Left ventricle myocardium inferior (tissue), 1 donor: ENCODE results near the gene ZCCHC7. TPM values are rescaled to one million over a fixed set of nuclear protein-coding genes. Genes with fewer than 3 reads are reported as not detected.
"Not testable (repeated sequence)": the region's sequence is repeated elsewhere in the genome, so short reads cannot be mapped to it uniquely, and the experiment has no call there.

Source experiments
- DNase-seq: peaks from one replicate; pipeline ENCODE4 v3.0.0-alpha.2; 2020
- H3K27ac ChIP-seq: fragments of 200-600 bp; replicated peaks from 2 replicates; pipeline ENCODE4 v1.8.0; 2021
- H3K27me3 ChIP-seq: fragments of 200-600 bp; 2 replicates; pipeline ENCODE4 v1.8.0; 2021; ENCODE audit warnings: low read depth
- H3K36me3 ChIP-seq: fragments of 200-600 bp; 2 replicates; pipeline ENCODE4 v1.8.0; 2021
- H3K4me1 ChIP-seq: fragments of 200-600 bp; 2 replicates; pipeline ENCODE4 v1.8.0; 2021
- H3K4me3 ChIP-seq: fragments of 200-600 bp; 2 replicates; pipeline ENCODE4 v1.8.0; 2021; ENCODE audit warnings: mild to moderate bottlenecking, moderate library complexity
- H3K9me3 ChIP-seq: fragments of 200-600 bp; replicated peaks from 2 replicates; pipeline ENCODE4 v1.8.0; 2021
- intact Hi-C: fragments of 100-400 bp; cut with micrococcal nuclease; formaldehyde crosslinking; loops from one replicate; pipeline ENCODE4 v1.11.0; 2022
- total RNA-seq: library from RNA; stranded (reverse); fragmentation: NEBNext Ultra II Directional; extraction: Animal tissue kit (Norgen Biotek cat#: 25700); gene quantifications from one replicate; pipeline ENCODE4 v1.2.1, GENCODE V29; 2021
- TF ChIP-seq, protein P1 (sequence below): fragments of 200-600 bp; IDR thresholded peaks from 2 replicates; pipeline ENCODE4 v1.8.0; 2021; ENCODE audit warnings: antibody characterized with exemption, mild to moderate bottlenecking, borderline replicate concordance
- donor health status: DM: no; HTN: yes; CAD: no; lungs with severe emphysema.

ZCCHC7 gene
- total RNA-seq, 1 donor from 2014 or later = 8.1 TPM

DNA sequence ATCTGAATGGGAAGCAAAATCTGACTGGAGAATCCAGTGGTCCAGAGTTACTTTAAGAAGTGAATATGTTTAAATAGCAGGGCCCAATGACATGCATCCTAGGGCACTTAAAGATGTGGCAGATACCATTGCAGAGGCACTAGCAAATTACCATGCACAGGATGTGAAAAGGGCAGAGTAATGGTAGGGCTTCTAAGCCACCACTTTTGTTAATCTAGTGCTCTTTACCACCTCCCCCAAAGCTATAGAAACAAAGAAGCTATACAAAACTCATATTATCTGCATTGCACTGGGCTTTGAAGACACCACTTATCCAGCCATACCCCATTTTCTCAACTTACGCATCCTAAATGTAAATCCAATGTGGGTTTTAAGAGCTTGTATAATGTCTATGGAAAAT lies 81.2 kb downstream of the ZCCHC7 start:
- H3K27ac ChIP-seq = no peak overlapping the region
- no peak overlapping the region for H3K4me3 ChIP-seq
- no peaks in the 10 kb centered on the region for H3K27me3 ChIP-seq
- peaks cover 10% of the 10 kb centered on the region for H3K9me3 ChIP-seq
- H3K4me1 ChIP-seq = peaks cover 33% of the 10 kb centered on the region
- TF ChIP-seq, protein P1, sequence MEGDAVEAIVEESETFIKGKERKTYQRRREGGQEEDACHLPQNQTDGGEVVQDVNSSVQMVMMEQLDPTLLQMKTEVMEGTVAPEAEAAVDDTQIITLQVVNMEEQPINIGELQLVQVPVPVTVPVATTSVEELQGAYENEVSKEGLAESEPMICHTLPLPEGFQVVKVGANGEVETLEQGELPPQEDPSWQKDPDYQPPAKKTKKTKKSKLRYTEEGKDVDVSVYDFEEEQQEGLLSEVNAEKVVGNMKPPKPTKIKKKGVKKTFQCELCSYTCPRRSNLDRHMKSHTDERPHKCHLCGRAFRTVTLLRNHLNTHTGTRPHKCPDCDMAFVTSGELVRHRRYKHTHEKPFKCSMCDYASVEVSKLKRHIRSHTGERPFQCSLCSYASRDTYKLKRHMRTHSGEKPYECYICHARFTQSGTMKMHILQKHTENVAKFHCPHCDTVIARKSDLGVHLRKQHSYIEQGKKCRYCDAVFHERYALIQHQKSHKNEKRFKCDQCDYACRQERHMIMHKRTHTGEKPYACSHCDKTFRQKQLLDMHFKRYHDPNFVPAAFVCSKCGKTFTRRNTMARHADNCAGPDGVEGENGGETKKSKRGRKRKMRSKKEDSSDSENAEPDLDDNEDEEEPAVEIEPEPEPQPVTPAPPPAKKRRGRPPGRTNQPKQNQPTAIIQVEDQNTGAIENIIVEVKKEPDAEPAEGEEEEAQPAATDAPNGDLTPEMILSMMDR = no peak
- intact Hi-C loops = no loop called here
- no peak for DNase-seq
- peaks cover 10% of the 10 kb centered on the region for H3K36me3 ChIP-seq

- intact Hi-C loops = no loop called here
- H3K9me3 ChIP-seq = peaks cover 10% of the 10 kb centered on the region
- H3K36me3 ChIP-seq = peaks cover 15% of the 10 kb centered on the region
- TF ChIP-seq, protein P1 = no peak
- DNase-seq = no peak
- no peak overlapping the region for H3K4me3 ChIP-seq
- peaks cover 27% of the 10 kb centered on the region for H3K4me1 ChIP-seq
- no peaks in the 10 kb centered on the region for H3K27me3 ChIP-seq
- H3K27ac ChIP-seq = no peak overlapping the region
Observed at GRCh38 chr9:37202091-37202490, 81.7 kb downstream of the ZCCHC7 start.

DNA sequence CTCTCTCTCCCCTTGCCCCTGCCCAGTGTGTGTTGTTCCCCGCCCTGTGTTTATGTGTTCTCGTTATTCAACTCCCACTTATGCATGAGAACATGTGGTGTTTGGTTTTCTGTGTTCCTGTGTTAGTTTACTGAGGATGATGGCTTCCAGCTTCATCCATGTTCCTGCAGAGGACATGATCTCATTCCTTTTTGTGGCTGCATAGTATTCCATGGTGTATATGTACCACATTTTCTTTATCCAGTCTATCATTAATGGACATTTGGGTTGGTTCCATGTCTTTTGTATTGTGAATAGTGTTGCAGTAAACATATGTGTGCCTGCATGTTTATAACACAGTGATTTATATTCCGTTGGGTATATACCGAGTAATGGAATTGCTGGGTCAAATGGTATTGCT lies 83.1 kb downstream of the ZCCHC7 start:
- peaks cover 14% of the 10 kb centered on the region for H3K4me1 ChIP-seq
- intact Hi-C loops, H3K27me3 ChIP-seq: not testable (repeated sequence)

DNA sequence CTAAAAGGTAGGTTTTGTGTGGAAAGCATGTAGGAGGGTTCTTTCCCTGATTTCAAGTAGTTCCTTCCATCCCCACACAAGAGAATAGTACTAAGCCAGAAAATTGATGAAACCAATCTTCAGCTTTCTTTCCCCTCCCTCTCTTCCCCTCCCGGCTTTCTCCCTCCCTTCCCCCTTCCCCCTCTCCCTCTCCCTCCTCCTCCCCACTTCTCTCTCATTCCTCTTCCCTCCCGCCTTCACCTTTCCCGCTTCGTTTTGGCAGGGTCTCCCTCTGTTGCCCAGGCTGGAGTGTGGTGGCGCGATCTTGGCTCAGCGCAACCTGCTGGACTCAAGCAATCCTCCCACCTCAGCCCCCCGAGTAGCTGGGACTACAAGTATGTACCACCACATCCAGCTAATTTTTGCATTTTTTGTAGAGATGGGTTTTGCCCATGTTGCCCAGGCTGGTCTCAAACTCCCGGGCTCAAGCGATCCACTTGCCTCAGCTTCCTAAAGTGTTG lies 85.8 kb downstream of the ZCCHC7 start:
- Histone ChIP-seq H3K4me3 (no peak overlapping the region), H3K36me3 (peaks cover 16% of the 10 kb centered on the region), H3K9me3 (peaks cover 10% of the 10 kb centered on the region), H3K27me3 (no peaks in the 10 kb centered on the region), H3K27ac (no peak overlapping the region), H3K4me1 (peaks cover 14% of the 10 kb centered on the region)
- intact Hi-C loops = no loop called here
- no peak for DNase-seq
- TF ChIP-seq, protein P1 = no peak

More for the DNA sequence above, 83.1 kb downstream of the ZCCHC7 start:
- H3K9me3 ChIP-seq, DNase-seq, H3K27ac ChIP-seq, H3K4me3 ChIP-seq: not testable (repeated sequence)
- H3K36me3 ChIP-seq = peaks cover 16% of the 10 kb centered on the region

DNA sequence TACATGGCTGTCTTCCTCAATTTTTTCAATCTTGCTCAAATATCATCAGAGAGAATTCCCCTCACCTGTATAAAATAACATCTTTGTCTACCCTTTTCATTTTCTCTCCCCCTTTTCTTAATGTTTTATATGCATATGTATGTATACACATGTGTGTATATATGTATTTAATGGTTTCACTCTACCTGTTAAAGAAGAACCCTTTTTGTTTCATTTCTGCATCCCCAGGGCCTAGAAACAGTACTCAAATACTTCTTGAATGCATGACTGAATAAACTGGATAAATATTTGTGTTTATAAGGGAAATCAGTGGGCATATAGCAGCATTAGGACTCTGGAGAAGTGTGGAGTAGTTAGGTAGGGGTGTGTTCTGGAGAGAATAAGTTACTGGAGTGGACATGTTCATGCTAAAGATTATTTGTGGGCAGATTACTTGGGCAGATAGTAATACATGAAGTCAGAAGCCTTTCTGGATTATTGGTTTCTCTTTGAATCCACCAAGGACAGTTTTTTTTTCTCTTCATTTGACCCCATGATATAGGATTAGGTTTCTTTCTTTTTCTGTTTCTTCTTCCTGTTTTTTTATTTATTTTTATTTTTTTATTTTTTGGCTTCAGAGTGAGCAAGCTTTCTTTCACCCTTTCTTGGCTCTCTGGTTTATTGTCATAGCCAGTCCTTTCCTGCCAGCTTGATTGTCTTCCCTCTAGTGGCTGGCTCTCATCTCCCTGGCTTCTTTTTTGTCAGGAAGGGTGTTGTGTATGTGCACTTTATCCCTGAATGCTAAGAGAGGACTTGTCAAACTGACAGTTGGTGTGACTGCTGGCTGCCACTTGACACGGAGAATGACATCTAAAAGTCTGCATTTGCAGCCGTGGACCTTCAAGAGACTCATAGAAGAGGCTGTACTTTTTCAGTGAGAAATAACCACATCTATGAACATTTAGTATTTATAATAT lies 89.3 kb downstream of the ZCCHC7 start:
- Histone ChIP-seq H3K36me3 (peaks cover 9% of the 10 kb centered on the region), H3K27ac (no peak overlapping the region), H3K9me3 (no peaks in the 10 kb centered on the region), H3K27me3 (no peaks in the 10 kb centered on the region), H3K4me3 (no peak overlapping the region), H3K4me1 (peaks cover 14% of the 10 kb centered on the region)
- DNase-seq = no peak
- TF ChIP-seq, protein P1 = peak; percentile 37
- intact Hi-C loops = no loop called here
